ENCODE measurements around the gene MARCHF10. TPM values are rescaled to one million over a fixed set of nuclear protein-coding genes. Genes with fewer than 3 reads are reported as not detected.

MARCHF10 gene
- total and polyA plus RNA-seq, 2 donors (not counting 3 experiments of a cell fraction or from before 2014, with no cell fraction given) = 0.11 TPM; not detected in 1

DNA sequence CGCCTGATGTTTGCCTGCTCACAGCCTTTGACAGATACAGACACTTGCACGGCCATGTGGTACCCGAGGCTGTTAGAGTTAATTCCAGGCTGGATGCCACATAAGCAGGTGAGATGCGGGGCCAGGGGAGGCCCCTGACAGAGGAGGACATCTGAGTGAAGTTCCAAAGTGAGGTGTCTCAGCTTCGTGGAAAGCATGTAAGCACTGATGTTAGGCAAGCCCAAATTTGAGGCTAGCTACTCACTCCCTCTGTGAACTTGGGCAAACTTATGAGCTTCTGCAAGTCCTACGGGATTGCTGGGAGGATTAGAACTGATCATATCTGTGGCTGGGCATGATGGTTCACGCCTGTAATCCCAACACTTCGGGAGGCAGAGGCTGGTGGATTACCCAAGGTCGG, 39.3 kb upstream of the MARCHF10 start:
- no peak for FAIRE-seq
- Histone ChIP-seq H3K27me3 (ENCODE audit: control insufficient read depth in 2 of 2, insufficient read depth in 2 of 2, low read length in 2 of 2) (peaks cover 0 to 2% of the 10 kb centered on the region in 2 experiments), H3K36me3 (ENCODE audit: control insufficient read depth in 2 of 2, extremely low read depth in 1 of 2, insufficient read depth in 2 of 2, low read length in 2 of 2) (no peaks in the 10 kb centered on the region), H4K20me1 (replicated peaks; ENCODE audit: control insufficient read depth, extremely low read depth, insufficient read depth, low read length) (no peaks in the 10 kb centered on the region), H3K79me2 (ENCODE audit: control insufficient read depth, insufficient read depth, low read length) (no peaks in the 10 kb centered on the region), H3K27ac (ENCODE audit: insufficient read depth, low read depth, low read length) (no peak overlapping the region), H3K4me1 (ENCODE audit: control insufficient read depth, extremely low read depth, insufficient read depth, low read length) (no peaks in the 10 kb centered on the region), H3K9me3 (replicated peaks; ENCODE audit: control insufficient read depth, insufficient read depth, low read length) (no peaks in the 10 kb centered on the region), H3K9ac (replicated peaks; ENCODE audit: extremely low read depth, insufficient read depth, low read length) (no peak overlapping the region), H3K4me3 (replicated peaks in 1 of 3; ENCODE audit: insufficient read depth in 1 of 3, low read depth in 1 of 3, low read length in 3 of 3) (no peak overlapping the region), H3K4me2 (ENCODE audit: insufficient read depth, low read length) (no peak overlapping the region), H2AFZ (ENCODE audit: low read depth, low read length) (no peak overlapping the region), H3K9me1 (replicated peaks; ENCODE audit: control insufficient read depth, extremely low read depth, insufficient read depth, low read length) (no peaks in the 10 kb centered on the region)
- TF ChIP-seq, protein P1, sequence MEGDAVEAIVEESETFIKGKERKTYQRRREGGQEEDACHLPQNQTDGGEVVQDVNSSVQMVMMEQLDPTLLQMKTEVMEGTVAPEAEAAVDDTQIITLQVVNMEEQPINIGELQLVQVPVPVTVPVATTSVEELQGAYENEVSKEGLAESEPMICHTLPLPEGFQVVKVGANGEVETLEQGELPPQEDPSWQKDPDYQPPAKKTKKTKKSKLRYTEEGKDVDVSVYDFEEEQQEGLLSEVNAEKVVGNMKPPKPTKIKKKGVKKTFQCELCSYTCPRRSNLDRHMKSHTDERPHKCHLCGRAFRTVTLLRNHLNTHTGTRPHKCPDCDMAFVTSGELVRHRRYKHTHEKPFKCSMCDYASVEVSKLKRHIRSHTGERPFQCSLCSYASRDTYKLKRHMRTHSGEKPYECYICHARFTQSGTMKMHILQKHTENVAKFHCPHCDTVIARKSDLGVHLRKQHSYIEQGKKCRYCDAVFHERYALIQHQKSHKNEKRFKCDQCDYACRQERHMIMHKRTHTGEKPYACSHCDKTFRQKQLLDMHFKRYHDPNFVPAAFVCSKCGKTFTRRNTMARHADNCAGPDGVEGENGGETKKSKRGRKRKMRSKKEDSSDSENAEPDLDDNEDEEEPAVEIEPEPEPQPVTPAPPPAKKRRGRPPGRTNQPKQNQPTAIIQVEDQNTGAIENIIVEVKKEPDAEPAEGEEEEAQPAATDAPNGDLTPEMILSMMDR (IDR thresholded peaks at IDR 0.05; ENCODE audit: extremely low read depth in 1 of 2, insufficient read depth in 1 of 2, low read depth in 1 of 2, low read length in 2 of 2) = no peak
- no peak for TF ChIP-seq FOS (IDR thresholded peaks at IDR 0.05; ENCODE audit: borderline replicate concordance, insufficient read depth, low read length)
- no peak for TF ChIP-seq EZH2 (IDR thresholded peaks at IDR 0.05; ENCODE audit: borderline replicate concordance, low read depth, low read length, severe bottlenecking)
- no peak for TF ChIP-seq POLR2AphosphoS5 (IDR thresholded peaks at IDR 0.05; ENCODE audit: insufficient read depth, low read depth, low read length)
- no peak for TF ChIP-seq JUN (IDR thresholded peaks at IDR 0.05; ENCODE audit: borderline replicate concordance, insufficient read depth, insufficient read length, low read depth)
- no peak for TF ChIP-seq POLR2A (IDR thresholded peaks at IDR 0.05; ENCODE audit: low read depth, low read length)
- no peak for TF ChIP-seq GATA2 (IDR thresholded peaks at IDR 0.05; ENCODE audit: insufficient read depth, insufficient read length, low read depth, low read length)
- TF ChIP-seq MYC (IDR thresholded peaks at IDR 0.05; ENCODE audit: low read depth, low read length) = no peak
- TF ChIP-seq, protein P2, sequence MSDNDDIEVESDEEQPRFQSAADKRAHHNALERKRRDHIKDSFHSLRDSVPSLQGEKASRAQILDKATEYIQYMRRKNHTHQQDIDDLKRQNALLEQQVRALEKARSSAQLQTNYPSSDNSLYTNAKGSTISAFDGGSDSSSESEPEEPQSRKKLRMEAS (IDR thresholded peaks at IDR 0.05; ENCODE audit: insufficient read depth, insufficient read length) = no peak
- dilution Hi-C loops (cut with MboI; ENCODE audit: extremely low pct_ligation_motif_present, low sequenced_read_pairs) = no loop called here
- ChIA-PET POLR2A (no interaction called here), CTCF (no interaction called here)
- BruUV-seq (replicated peaks) = no TSS peak
- no peak for DNase-seq (ENCODE audit: low read depth, low spot score)
- intact Hi-C loops (cut with micrococcal nuclease) = no loop called here
